ENCODE measurements around the gene HMCN1.

The HMCN1 gene

DNA sequence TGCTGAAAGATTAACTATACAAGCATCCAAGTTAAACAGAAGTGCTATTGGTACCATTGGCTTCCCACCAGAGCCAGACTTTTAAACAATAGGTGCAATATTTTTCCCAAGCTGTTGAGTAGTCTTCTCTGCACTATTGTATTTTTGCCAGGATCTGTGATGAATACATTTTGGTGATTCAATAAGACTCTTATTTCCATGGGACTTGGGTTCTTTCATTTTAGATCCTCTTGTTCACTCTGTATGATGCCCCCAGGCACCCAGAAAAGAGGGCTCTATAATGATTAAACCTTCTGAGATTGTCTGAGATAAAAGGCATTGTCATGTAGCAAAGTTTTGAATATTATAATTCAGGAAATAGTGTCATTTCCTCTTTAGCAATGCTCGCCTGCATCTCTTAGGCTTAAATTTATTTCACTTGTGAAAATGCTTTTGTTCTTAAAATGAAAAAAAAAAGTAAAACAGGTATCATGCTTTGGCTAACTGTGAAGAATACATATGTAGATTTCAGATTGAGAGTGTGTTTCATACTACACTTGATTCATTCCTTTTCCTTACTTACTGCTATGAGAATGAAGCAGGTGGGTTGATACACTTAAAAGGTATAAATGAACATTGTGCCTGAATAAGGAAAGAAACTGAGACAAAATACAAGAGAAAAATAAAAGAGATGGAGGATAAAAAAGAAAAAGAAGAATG, 275.0 kb downstream of the HMCN1 start:
- DNase-seq (ENCODE audit: extremely low read depth, low read depth), result no peak
- TF ChIP-seq, protein P1, sequence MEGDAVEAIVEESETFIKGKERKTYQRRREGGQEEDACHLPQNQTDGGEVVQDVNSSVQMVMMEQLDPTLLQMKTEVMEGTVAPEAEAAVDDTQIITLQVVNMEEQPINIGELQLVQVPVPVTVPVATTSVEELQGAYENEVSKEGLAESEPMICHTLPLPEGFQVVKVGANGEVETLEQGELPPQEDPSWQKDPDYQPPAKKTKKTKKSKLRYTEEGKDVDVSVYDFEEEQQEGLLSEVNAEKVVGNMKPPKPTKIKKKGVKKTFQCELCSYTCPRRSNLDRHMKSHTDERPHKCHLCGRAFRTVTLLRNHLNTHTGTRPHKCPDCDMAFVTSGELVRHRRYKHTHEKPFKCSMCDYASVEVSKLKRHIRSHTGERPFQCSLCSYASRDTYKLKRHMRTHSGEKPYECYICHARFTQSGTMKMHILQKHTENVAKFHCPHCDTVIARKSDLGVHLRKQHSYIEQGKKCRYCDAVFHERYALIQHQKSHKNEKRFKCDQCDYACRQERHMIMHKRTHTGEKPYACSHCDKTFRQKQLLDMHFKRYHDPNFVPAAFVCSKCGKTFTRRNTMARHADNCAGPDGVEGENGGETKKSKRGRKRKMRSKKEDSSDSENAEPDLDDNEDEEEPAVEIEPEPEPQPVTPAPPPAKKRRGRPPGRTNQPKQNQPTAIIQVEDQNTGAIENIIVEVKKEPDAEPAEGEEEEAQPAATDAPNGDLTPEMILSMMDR (IDR thresholded peaks at IDR 0.05; ENCODE audit: low read depth, low read length), result no peak

- TF ChIP-seq, protein P1 (IDR thresholded peaks at IDR 0.05; ENCODE audit: low read depth, low read length), result no peak
- DNase-seq (ENCODE audit: extremely low read depth, low read depth), result no peak
Measured at GRCh38 chr1:186014370-186015037, 280.3 kb downstream of the HMCN1 start.

- DNase-seq (ENCODE audit: extremely low read depth, low read depth), result no peak
- TF ChIP-seq, protein P1 (IDR thresholded peaks at IDR 0.05; ENCODE audit: low read depth, low read length), result no peak
Measured at GRCh38 chr1:186016856-186017255, 282.7 kb downstream of the HMCN1 start.

DNA sequence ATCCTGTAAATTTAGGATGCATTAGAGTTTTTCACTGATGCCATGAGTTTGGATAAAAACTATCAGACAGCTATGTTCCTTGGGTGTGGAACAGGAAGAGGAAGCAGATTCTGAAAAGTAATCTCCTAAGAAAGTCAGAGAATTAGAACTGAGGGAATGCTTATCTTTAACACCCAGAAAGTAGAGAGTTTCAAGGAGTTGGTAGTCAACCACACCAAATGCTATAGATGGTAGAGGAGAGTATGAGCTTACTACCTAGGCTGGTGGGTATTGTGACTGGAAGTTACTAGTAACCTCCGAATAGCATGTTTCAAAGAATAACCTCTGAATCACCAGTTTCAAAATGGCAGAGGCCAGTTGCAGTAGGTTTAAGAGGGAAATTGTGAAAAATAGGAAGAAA, 288.0 kb downstream of the HMCN1 start:
- TF ChIP-seq, protein P1 (IDR thresholded peaks at IDR 0.05; ENCODE audit: low read depth, low read length), result no peak
- DNase-seq (ENCODE audit: extremely low read depth, low read depth), result no peak

GRCh38 chr1:186026946-186027345, 292.8 kb downstream of the HMCN1 start:
- DNase-seq (ENCODE audit: extremely low read depth, low read depth), result no peak
- TF ChIP-seq, protein P1 (IDR thresholded peaks at IDR 0.05; ENCODE audit: low read depth, low read length), result no peak

GRCh38 chr1:186027621-186028020, 293.4 kb downstream of the HMCN1 start:
- TF ChIP-seq, protein P1 (IDR thresholded peaks at IDR 0.05; ENCODE audit: low read depth, low read length), result no peak

GRCh38 chr1:186030453-186030852, 296.3 kb downstream of the HMCN1 start:
- no peak for DNase-seq (ENCODE audit: extremely low read depth, low read depth)
- TF ChIP-seq, protein P1 (IDR thresholded peaks at IDR 0.05; ENCODE audit: low read depth, low read length), result no peak

More at GRCh38 chr1:186027621-186028020, 293.4 kb downstream of the HMCN1 start:
- no peak for DNase-seq (ENCODE audit: extremely low read depth, low read depth)
